HG03432 (cell line): ENCODE data around the gene ING5.
A peak's percentile ranks its signal among the peaks of the same experiment; 100 is the strongest.

Source experiments
- ATAC-seq: cut with Tn5 transposase; IDR thresholded peaks from one replicate; pipeline ENCODE4 v1.9.1; 2021; ENCODE audit warnings: mild to moderate bottlenecking, moderate library complexity; ENCODE audit not compliant: unreplicated experiment

Gene ING5

GRCh38 chr2:241672243-241673188 is 29.3 kb upstream of the ING5 start:
- ATAC-seq, result no peak

DNA sequence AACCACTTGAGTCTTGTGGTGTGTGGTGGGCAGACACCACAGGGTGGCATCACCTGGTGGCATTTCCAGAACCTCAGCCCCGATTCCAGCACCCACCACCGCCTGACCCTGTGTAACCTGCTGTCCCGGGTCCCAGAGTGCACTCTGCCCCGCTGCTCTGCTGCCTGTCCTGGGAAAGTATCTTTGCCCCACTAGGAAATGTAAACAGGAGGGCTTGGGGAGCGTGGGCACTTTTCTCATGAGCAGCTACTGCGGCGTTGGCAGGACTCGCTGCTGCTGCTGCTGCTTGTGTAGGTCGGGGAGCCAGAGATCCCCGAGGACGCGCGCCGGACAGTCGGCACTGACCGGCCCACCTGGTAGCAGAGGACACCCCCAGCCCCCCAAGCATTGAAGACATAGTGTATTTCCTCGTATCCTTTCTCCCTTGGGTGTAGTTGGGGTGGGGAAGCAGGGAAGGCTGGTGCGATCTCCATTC is 28.6 kb upstream of the ING5 start:
- no peak for ATAC-seq

- no peak for ATAC-seq
These were observed 27.8 kb upstream of the ING5 start for GRCh38 chr2:241673797-241674725.

DNA sequence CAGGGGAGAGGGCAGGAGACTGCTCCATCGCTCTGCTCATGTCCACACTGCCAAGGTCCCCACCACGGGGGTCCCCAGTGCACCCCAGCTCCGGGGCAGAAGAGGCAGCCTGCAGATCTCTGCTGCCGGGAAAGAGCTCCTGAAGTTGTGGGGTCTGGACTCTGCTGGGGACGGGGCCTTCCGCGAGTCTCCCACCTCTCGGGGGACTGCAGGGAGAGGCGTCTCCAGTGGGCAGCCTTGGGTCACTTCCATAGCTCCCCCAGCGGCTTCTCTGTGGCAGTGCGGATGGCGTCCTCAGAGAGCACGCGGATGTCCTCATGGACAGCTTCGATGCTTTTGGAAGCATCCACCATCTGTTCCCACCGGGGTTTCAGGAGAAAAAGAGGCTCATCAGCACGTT is 26.0 kb upstream of the ING5 start:
- no peak for ATAC-seq

DNA sequence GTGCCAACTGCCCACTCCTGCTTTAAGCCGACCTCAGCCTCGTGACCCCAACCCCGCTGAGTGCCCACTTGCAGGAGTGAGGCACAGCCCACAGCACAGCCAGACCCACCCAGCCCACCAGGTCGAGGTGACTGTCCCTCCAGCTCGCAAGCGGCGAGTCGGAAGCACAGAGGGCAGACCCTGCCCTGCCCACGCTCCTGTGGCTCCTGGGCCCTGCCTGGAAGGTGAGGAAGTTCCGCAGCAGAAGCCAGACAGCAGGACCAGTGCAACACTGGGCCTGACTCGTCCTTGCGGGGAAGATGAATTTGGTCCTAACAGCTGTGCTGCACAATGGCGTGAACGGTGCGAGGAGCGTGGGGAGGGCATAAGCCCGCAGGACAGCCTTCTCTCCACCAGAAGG is 25.2 kb upstream of the ING5 start:
- ATAC-seq, result no peak

DNA sequence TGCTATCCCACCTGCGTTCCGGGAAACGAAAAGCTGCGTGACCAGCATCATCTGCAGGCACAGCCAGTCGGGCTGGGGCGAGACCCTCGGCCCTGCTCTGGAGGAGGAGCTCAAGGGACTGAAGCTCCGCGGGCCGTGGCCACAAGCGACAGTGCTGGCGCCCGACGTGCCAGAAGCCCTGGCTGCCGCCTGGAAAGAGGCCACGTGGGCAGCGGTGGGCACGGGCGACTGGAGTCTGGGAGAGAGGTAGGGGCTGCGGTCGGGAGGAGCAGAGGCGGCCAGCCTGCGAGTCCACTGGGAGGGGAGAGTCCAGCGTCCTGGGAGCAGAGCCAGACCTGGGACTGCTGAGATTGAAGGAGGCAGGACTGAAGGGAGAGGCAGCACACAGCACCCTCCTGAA is 24.4 kb upstream of the ING5 start:
- no peak for ATAC-seq

GRCh38 chr2:241678307-241678706 is 23.5 kb upstream of the ING5 start:
- ATAC-seq, result no peak

- ATAC-seq, result no peak
These were observed 22.9 kb upstream of the ING5 start for GRCh38 chr2:241678784-241679540.

GRCh38 chr2:241680044-241680443 is 21.8 kb upstream of the ING5 start:
- ATAC-seq, result no peak

DNA sequence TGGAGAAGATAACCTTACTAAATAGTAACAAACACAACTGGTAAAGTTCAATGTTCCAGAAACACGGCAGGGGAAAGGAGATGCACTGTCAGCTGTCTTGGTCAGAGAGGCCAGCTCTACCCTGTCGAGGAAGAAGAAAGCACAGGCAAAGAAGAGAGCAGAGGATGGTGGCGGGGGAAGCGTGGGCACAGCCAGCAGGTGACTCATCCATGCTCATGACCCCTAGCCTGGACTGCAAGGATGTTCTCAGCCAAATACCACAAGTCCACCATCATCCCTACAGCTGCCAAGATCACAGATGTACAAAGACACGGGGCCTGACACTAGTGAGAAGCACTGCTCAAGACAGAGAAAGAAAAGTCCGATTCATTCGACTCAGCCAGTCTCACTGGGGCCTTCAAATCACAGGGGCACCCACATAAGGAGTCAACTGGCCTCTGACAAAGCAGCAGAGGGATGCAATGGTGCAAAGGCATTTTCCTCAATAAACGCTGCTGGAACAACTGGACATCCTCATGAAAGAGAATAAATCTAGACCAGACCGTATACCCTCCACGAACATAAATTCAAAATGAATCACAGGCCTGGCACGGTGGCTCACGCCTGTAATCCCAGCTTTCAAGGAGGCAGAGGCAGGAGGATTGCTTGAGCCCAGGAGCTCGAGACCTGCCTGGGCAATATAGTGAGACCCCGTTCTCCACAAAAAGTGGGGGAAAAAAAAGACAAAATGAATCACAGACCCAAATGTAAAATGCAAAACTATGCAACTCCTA is 20.8 kb upstream of the ING5 start:
- no peak for ATAC-seq

DNA sequence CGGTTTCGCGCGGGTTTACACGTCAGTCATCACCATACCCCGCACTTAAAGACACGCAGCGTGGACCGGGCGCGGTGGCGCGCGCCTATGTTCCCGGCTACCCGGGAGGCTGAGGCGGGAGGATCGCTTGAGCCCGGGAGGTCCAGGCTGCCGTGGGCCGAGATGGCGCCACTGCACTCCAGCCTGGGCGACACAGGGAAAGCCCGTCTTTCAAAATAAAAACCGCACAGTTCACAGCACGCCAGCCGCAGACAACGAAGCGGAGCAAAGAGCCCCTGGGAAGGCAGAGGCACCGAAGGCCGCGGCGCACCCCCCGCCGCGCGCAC is 15.6 kb upstream of the ING5 start:
- ATAC-seq, result peak; percentile 17

DNA sequence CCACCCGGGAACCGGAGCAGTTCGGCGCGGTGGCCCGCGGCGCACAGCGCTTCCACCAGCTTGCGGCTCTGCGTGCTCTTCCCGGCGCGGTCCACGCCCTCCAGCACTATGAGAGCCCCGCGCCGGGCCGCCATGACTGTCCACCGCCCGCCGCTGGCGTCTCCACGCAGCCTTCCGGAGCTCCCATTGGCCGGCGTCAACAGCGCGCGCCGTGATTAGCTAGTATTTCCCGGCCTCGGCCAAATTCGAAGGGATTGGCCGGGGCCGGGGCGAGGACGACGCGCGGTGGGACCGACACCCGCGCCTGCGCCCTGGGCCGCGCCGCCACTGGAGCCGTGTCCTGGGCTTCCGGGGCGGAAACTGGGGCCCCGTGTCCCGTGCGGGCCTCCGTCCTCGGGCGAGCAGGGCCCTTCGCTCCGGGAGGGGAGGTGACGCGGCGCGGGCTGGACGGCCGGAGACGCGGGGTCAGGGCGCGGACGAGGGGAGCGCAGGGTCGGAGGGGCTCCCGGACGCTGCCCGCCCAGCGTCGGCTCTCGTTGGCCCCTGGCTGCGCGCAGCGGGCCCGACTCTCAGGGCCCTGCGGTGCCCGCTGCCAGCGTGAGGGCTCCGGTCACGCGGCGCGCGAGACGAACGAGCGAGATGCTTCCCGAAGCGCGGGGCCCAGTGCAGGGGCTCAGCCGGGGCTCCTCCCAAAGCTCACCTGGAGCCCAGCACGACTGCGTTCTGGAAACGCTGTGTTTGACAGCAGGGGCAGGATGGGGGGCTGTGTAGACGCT is 15.0 kb upstream of the ING5 start, which contains the start of gene DTYMK:
Gene DTYMK (minus strand): TSS at position 166 of the 776 bp plus-strand sequence. CDS start 32 bp downstream, at position 134.
- peak; percentile 95 for ATAC-seq

GRCh38 chr2:241689306-241689705 is 12.5 kb upstream of the ING5 start:
- ATAC-seq, result no peak

GRCh38 chr2:241690202-241690717 is 11.6 kb upstream of the ING5 start:
- ATAC-seq, result no peak

DNA sequence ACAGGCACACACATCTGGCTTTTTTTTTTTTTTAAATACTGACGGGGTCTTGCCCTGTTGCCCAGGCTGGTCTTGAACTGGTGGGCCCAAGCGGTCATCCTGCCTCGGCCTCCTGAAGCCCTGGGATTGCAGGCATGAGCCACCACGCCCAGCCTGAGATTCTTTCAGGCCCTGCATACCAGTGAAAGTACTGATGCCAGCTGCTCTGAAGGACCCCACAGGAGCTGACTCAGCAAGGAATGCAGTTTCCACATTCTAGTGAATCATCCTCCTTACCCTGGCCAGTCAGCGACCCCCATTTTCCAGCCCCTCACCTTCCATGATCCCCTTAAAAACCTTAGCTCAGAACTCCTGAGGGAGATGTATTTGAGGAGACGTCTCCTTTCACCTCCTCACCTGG is 9.4 kb upstream of the ING5 start:
- no peak for ATAC-seq

GRCh38 chr2:241695651-241696050 is 6.2 kb upstream of the ING5 start:
- no peak for ATAC-seq

GRCh38 chr2:241701149-241701398 is 765 bp upstream of the ING5 start:
- ATAC-seq, result no peak

GRCh38 chr2:241702155-241703031 is 554 bp downstream of the ING5 start:
- peak; percentile 69 for ATAC-seq
